K562 (cell line): ENCODE measurements around the gene IPO7.

Experiments
- FOXP1 ChIP-seq: sonication (generic); formaldehyde crosslinking; IDR thresholded peaks from 2 replicates; pipeline ENCODE4 v1.8.0; 2022; ENCODE audit warnings: mild to moderate bottlenecking, missing genetic modification reagents
- GABPA ChIP-seq: fragments of 200-800 bp; sonication (Bioruptor generic); conservative IDR thresholded peaks from 2 replicates; pipeline ENCODE4 v1.6.1; 2016; ENCODE audit warnings: low read depth, missing genetic modification characterization, missing compliant biosample characterization
- HCFC1 ChIP-seq: IDR thresholded peaks from 2 replicates; pipeline ENCODE4 v1.6.1; 2012; ENCODE audit warnings: low read depth, low read length, improper control_type of control experiment
- SIN3A ChIP-seq, 2 experiments: fragments of 150-350 bp in 1 of 2; IDR thresholded peaks; 2 replicates each; pipeline ENCODE4 v1.6.1; 2011 to 2016; ENCODE audit warnings: borderline replicate concordance in 2 of 2, low read depth in 2 of 2, low read length in 2 of 2, mild to moderate bottlenecking in 2 of 2, moderate library complexity in 2 of 2; ENCODE audit not compliant: control insufficient read depth in 1 of 2
- XRCC5 ChIP-seq: fragments of 200-400 bp; formaldehyde crosslinking; IDR thresholded peaks from 2 replicates; pipeline ENCODE4 v1.6.1; 2017; ENCODE audit warnings: low read depth, mild to moderate bottlenecking, low read length
- ZBTB33 ChIP-seq: sonication (generic); formaldehyde crosslinking; IDR thresholded peaks from 2 replicates; pipeline ENCODE4 v1.8.1; 2023; ENCODE audit warnings: mild to moderate bottlenecking, missing genetic modification reagents
- ZBTB8A ChIP-seq: fragments of 450-650 bp; IDR thresholded peaks from 2 replicates; pipeline ENCODE4 v1.6.1; 2018; ENCODE audit warnings: mild to moderate bottlenecking, moderate library complexity; ENCODE audit not compliant: partially characterized antibody
- TF ChIP-seq, protein P1 (sequence below): sonication (generic); formaldehyde crosslinking; IDR thresholded peaks from 2 replicates; pipeline ENCODE4 v1.9.0; 2022; ENCODE audit warnings: mild to moderate bottlenecking, missing genetic modification reagents
- TF ChIP-seq, protein P2 (sequence below), 3 experiments: IDR thresholded peaks in 2 of 3; conservative IDR thresholded peaks in 1 of 3; 2 replicates each; pipeline ENCODE4 v1.5.1; 2011 to 2012; ENCODE audit warnings: low read length in 3 of 3, mild to moderate bottlenecking in 3 of 3, control low read depth in 2 of 3, improper control_type of control experiment in 1 of 3, inconsistent platforms in 1 of 3, low read depth in 1 of 3, mixed read lengths in 1 of 3, moderate library complexity in 1 of 3; ENCODE audit not compliant: insufficient read depth in 2 of 3

DNA sequence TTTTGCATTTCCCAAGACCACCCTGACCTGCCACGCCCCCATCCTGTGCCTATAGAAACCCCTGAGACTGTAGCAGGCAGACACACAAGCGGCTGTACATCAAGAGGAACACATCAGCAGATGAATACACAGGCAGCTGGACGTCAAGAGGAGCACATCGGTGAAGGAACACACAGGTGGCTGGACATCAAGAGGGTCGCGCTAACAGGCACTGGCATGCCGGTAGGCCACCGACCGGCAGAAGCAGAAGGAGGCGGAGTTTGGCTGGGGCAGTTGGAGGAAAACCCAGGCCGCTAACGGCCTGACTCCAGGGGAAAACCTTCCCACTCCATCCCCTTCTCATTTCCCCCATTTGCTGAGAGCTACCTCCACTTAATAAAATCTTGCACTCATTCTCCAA, 5.4 kb upstream of the IPO7 start:
- TF ChIP-seq ZBTB33 (no peak), HCFC1 (no peak), XRCC5 (no peak), ZBTB8A (no peak), SIN3A (IDR thresholded peaks at IDR 0.05; ENCODE audit: borderline replicate concordance in 2 of 2, control insufficient read depth in 1 of 2, low read depth in 2 of 2, low read length in 2 of 2) (no peak), FOXP1 (no peak), GABPA (tag) (no peak)
- TF ChIP-seq, protein P1, sequence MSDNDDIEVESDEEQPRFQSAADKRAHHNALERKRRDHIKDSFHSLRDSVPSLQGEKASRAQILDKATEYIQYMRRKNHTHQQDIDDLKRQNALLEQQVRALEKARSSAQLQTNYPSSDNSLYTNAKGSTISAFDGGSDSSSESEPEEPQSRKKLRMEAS (CRISPR knock-in tag) = no peak
- TF ChIP-seq, protein P2, sequence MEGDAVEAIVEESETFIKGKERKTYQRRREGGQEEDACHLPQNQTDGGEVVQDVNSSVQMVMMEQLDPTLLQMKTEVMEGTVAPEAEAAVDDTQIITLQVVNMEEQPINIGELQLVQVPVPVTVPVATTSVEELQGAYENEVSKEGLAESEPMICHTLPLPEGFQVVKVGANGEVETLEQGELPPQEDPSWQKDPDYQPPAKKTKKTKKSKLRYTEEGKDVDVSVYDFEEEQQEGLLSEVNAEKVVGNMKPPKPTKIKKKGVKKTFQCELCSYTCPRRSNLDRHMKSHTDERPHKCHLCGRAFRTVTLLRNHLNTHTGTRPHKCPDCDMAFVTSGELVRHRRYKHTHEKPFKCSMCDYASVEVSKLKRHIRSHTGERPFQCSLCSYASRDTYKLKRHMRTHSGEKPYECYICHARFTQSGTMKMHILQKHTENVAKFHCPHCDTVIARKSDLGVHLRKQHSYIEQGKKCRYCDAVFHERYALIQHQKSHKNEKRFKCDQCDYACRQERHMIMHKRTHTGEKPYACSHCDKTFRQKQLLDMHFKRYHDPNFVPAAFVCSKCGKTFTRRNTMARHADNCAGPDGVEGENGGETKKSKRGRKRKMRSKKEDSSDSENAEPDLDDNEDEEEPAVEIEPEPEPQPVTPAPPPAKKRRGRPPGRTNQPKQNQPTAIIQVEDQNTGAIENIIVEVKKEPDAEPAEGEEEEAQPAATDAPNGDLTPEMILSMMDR (IDR thresholded peaks at IDR 0.05 in 2 of 3, conservative IDR thresholded peaks at IDR 0.05 in 1 of 3; ENCODE audit: insufficient read depth in 2 of 3, low read depth in 1 of 3, low read length in 3 of 3) = no peak
